OCI-LY7 (cell line): Measurements from ENCODE around the gene ZG16B.

Source experiments
- CTCF ChIP-seq: fragments of 200-600 bp; sonication (generic); conservative IDR thresholded peaks from 2 replicates; pipeline ENCODE4 v1.5.1; 2014; ENCODE audit warnings: mild to moderate bottlenecking, antibody characterized with exemption, low read length, moderate library complexity, mixed read lengths
- EZH2phosphoT487 ChIP-seq: fragments of 200-600 bp; sonication (generic); IDR thresholded peaks from 2 replicates; pipeline ENCODE4 v1.6.1; 2018; ENCODE audit warnings: low read depth, borderline replicate concordance, mild to moderate bottlenecking, mixed run types, antibody characterized with exemption, low read length, moderate library complexity, mixed read lengths

DNA sequence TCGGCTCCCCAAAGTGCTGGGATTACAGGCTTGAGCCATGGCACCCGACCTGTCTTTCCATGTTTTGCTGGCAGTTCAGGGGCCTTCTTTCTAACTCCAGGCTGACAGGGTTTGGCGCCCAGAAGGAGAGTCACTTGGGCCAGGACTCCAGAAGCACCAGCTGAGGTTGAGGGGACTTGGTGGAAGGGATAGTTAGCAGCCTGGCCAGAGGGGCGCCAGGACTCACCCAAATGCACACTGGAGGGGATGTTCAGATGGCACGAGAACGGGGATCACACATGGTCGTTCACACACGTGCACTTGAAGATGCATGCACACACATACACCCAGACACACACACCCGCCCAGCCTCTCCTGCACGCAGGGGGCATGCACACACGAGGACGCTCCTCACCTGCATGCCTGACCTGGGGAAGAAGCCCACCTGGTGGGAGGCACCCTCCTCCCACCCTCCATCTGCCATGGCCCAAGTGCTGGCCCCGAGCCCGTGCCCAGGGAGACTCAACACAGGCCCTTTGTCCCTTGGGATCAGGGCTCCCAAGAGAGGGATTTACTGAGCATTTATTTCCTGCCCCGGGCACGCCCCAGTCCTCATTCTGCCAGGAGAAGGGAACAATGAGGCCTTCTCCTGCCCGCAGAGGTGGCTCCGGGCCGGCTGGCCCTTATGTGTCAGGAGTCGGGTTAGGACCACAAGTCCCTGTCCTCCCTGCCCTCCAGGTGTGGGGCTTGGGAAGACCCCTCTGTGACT, 15.4 kb upstream of the ZG16B start:
- TF ChIP-seq CTCF (no peak), EZH2phosphoT487 (no peak)
